ENCODE measurements around the gene GZMH.

DNA sequence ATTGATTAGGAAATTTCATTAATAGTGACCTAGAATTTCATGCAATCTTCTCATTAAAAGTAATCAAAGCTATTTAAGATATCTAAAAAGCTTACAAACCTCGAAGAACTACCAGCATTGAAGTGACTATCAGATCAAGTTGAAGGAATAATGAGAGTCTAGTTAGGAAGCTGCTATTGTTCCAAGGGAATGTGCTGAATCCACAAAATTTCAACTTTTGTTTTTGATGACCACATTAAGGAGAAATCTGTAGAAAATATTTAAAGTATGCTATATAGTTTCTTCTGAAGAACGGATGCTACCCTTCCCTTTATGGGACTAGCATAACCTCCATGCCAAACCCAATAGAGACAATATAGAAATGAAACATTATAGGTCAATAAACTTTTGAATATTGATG lies 30.9 kb downstream of the GZMH start:
- TF ChIP-seq, protein P1, sequence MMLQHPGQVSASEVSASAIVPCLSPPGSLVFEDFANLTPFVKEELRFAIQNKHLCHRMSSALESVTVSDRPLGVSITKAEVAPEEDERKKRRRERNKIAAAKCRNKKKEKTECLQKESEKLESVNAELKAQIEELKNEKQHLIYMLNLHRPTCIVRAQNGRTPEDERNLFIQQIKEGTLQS (CRISPR knock-in tag; conservative IDR thresholded peaks at IDR 0.05), result no peak
- no peak for TF ChIP-seq ELF4 (CRISPR knock-in tag; IDR thresholded peaks at IDR 0.05; ENCODE audit: low read depth)
- TF ChIP-seq, protein P2, sequence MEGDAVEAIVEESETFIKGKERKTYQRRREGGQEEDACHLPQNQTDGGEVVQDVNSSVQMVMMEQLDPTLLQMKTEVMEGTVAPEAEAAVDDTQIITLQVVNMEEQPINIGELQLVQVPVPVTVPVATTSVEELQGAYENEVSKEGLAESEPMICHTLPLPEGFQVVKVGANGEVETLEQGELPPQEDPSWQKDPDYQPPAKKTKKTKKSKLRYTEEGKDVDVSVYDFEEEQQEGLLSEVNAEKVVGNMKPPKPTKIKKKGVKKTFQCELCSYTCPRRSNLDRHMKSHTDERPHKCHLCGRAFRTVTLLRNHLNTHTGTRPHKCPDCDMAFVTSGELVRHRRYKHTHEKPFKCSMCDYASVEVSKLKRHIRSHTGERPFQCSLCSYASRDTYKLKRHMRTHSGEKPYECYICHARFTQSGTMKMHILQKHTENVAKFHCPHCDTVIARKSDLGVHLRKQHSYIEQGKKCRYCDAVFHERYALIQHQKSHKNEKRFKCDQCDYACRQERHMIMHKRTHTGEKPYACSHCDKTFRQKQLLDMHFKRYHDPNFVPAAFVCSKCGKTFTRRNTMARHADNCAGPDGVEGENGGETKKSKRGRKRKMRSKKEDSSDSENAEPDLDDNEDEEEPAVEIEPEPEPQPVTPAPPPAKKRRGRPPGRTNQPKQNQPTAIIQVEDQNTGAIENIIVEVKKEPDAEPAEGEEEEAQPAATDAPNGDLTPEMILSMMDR (IDR thresholded peaks at IDR 0.05), result no peak
- TF ChIP-seq, protein P3, sequence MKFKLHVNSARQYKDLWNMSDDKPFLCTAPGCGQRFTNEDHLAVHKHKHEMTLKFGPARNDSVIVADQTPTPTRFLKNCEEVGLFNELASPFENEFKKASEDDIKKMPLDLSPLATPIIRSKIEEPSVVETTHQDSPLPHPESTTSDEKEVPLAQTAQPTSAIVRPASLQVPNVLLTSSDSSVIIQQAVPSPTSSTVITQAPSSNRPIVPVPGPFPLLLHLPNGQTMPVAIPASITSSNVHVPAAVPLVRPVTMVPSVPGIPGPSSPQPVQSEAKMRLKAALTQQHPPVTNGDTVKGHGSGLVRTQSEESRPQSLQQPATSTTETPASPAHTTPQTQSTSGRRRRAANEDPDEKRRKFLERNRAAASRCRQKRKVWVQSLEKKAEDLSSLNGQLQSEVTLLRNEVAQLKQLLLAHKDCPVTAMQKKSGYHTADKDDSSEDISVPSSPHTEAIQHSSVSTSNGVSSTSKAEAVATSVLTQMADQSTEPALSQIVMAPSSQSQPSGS (CRISPR knock-in tag; IDR thresholded peaks at IDR 0.05; ENCODE audit: borderline replicate concordance, low read depth), result no peak
- TF ChIP-seq ATF1 (CRISPR knock-in tag; IDR thresholded peaks at IDR 0.05), result no peak
- no peak for TF ChIP-seq NFYB (CRISPR knock-in tag; conservative IDR thresholded peaks at IDR 0.05; ENCODE audit: low read depth)

Data from WTC11 (cell line).